Ascending aorta (tissue), 2 donors: Measurements from ENCODE around the gene MAP3K19. TPM values are rescaled to one million over a fixed set of nuclear protein-coding genes. Genes with fewer than 3 reads are reported as not detected.

Experiments
- DNase-seq, 2 donors: peaks; one replicate each; pipeline ENCODE4 v3.0.0-alpha.2; 2019; ENCODE audit warnings: low spot score in 2 of 2
- H3K27ac ChIP-seq, 2 donors: fragments of 200-600 bp; sonication (generic); one replicate each; pipeline ENCODE4 v1.5.1; 2016 to 2017; ENCODE audit warnings: mild to moderate bottlenecking in 1 of 2
- H3K27me3 ChIP-seq: fragments of 200-600 bp; sonication (generic); one replicate; pipeline ENCODE4 v1.5.1; 2017
- H3K36me3 ChIP-seq, 2 donors: fragments of 200-600 bp; sonication (generic); one replicate each; pipeline ENCODE4 v1.5.1; 2016
- H3K4me1 ChIP-seq, 2 donors: fragments of 200-600 bp; sonication (generic); one replicate each; pipeline ENCODE4 v1.5.1; 2016 to 2017; ENCODE audit warnings: mild to moderate bottlenecking in 1 of 2
- H3K4me3 ChIP-seq, 2 donors: fragments of 200-600 bp; sonication (generic); one replicate each; pipeline ENCODE4 v1.5.1; 2016 to 2017; ENCODE audit warnings: mild to moderate bottlenecking in 1 of 2
- H3K9me3 ChIP-seq, 2 donors: fragments of 200-600 bp; sonication (generic); one replicate each; pipeline ENCODE4 v1.5.1; 2016
- CTCF ChIP-seq, 3 experiments: fragments of 200-600 bp in 2 of 3; fragments of 450-650 bp in 1 of 3; sonication (generic) in 2 of 3; IDR thresholded peaks; one replicate each; pipeline ENCODE4 v1.5.1; 2016 to 2019; ENCODE audit warnings: antibody characterized with exemption in 3 of 3, mild to moderate bottlenecking in 1 of 3, moderate library complexity in 1 of 3
- intact Hi-C: fragments of 100-400 bp; cut with DNase I; formaldehyde crosslinking; loops from one replicate; pipeline ENCODE4 v1.15.1; 2023
- total RNA-seq: library from RNA; depleted of rRNA; stranded (reverse); fragments of >200 nt; gene quantifications from one replicate; pipeline ENCODE4 v1.1.0, GENCODE V29; 2016

MAP3K19 gene
- total RNA-seq, 1 donor from 2014 or later: not detected

- TF ChIP-seq CTCF (IDR thresholded peaks at IDR 0.05): no peak
- Histone ChIP-seq H3K9me3 (no peaks in the 10 kb centered on the region), H3K4me3 (no peak overlapping the region), H3K27ac (no peak overlapping the region), H3K36me3 (peaks cover 53 to 64% of the 10 kb centered on the region in 2 donors), H3K4me1 (no peaks in the 10 kb centered on the region), H3K27me3 (no peaks in the 10 kb centered on the region)
- DNase-seq: no peak
- intact Hi-C loops: no loop called here
Measured at GRCh38 chr2:134950886-134951285, 96.4 kb downstream of the MAP3K19 start.

GRCh38 chr2:134949981-134950708 lies 97.1 kb downstream of the MAP3K19 start:
- no peaks in the 10 kb centered on the region for H3K9me3 ChIP-seq
- H3K36me3 ChIP-seq: peaks cover 54 to 59% of the 10 kb centered on the region in 2 donors

GRCh38 chr2:134946073-134946472 lies 101.2 kb downstream of the MAP3K19 start:
- peaks cover 43 to 46% of the 10 kb centered on the region in 2 donors for H3K36me3 ChIP-seq
- no peak for DNase-seq
- H3K27ac ChIP-seq: no peak overlapping the region
- no peak for TF ChIP-seq CTCF (IDR thresholded peaks at IDR 0.05)
- no peak overlapping the region for H3K4me3 ChIP-seq
- H3K4me1 ChIP-seq: no peaks in the 10 kb centered on the region
- H3K27me3 ChIP-seq: no peaks in the 10 kb centered on the region
- intact Hi-C loops: no loop called here
- H3K9me3 ChIP-seq: no peaks in the 10 kb centered on the region

More at GRCh38 chr2:134949981-134950708, 97.1 kb downstream of the MAP3K19 start:
- Histone ChIP-seq H3K4me3 (no peak overlapping the region), H3K27ac (no peak overlapping the region), H3K27me3 (no peaks in the 10 kb centered on the region), H3K4me1 (no peaks in the 10 kb centered on the region)
- intact Hi-C loops: no loop called here
- TF ChIP-seq CTCF (IDR thresholded peaks at IDR 0.05): no peak
- no peak for DNase-seq

- H3K9me3 ChIP-seq: no peaks in the 10 kb centered on the region
- no peak overlapping the region for H3K27ac ChIP-seq
- intact Hi-C loops: no loop called here
- TF ChIP-seq CTCF (IDR thresholded peaks at IDR 0.05): no peak
- H3K4me1 ChIP-seq: no peaks in the 10 kb centered on the region
- H3K36me3 ChIP-seq: peaks cover 47 to 48% of the 10 kb centered on the region in 2 donors
- H3K4me3 ChIP-seq: no peak overlapping the region
- no peak for DNase-seq
- no peaks in the 10 kb centered on the region for H3K27me3 ChIP-seq
Measured at GRCh38 chr2:134944975-134945374, 102.3 kb downstream of the MAP3K19 start.

GRCh38 chr2:134943540-134943939 lies 103.7 kb downstream of the MAP3K19 start:
- no peaks in the 10 kb centered on the region for H3K4me1 ChIP-seq
- H3K36me3 ChIP-seq: peaks cover 44 to 51% of the 10 kb centered on the region in 2 donors
- DNase-seq: no peak
- no peak for TF ChIP-seq CTCF (IDR thresholded peaks at IDR 0.05)
- H3K9me3 ChIP-seq: no peaks in the 10 kb centered on the region
- intact Hi-C loops: no loop called here
- H3K27me3 ChIP-seq: no peaks in the 10 kb centered on the region
- H3K27ac ChIP-seq: no peak overlapping the region
- no peak overlapping the region for H3K4me3 ChIP-seq
